GM18505 (cell line): ENCODE results near the gene RNF32.
"Not testable (repeated sequence)": the region's sequence is repeated elsewhere in the genome, so short reads cannot be mapped to it uniquely, and the experiment has no call there.

Experiments
- ATAC-seq: cut with Tn5 transposase; IDR thresholded peaks from one replicate; pipeline ENCODE4 v1.9.1; 2021; ENCODE audit not compliant: unreplicated experiment
- POLR2A ChIP-seq: IDR thresholded peaks from 4 replicates; pipeline ENCODE4 v1.6.1; 2011; ENCODE audit warnings: borderline replicate concordance; ENCODE audit not compliant: insufficient read depth, insufficient read length; ENCODE audit errors: extremely low read depth

RNF32 gene

GRCh38 chr7:156642306-156643045 lies 1.9 kb downstream of the RNF32 start:
- ATAC-seq: no peak

GRCh38 chr7:156647330-156647729 lies 6.8 kb downstream of the RNF32 start:
- not testable (repeated sequence) for ATAC-seq

More at GRCh38 chr7:156642306-156643045, 1.9 kb downstream of the RNF32 start:
- no peak for TF ChIP-seq POLR2A

GRCh38 chr7:156650042-156650441 lies 9.5 kb downstream of the RNF32 start:
- no peak for TF ChIP-seq POLR2A
- no peak for ATAC-seq

- TF ChIP-seq POLR2A: no peak
- ATAC-seq: no peak
Observed at GRCh38 chr7:156651474-156651873, 10.9 kb downstream of the RNF32 start.

- ATAC-seq: no peak
- no peak for TF ChIP-seq POLR2A
Observed at GRCh38 chr7:156652886-156653568, 12.5 kb downstream of the RNF32 start.

GRCh38 chr7:156654511-156655234 lies 14.1 kb downstream of the RNF32 start:
- no peak for ATAC-seq
- no peak for TF ChIP-seq POLR2A

GRCh38 chr7:156655251-156655650 lies 14.7 kb downstream of the RNF32 start:
- no peak for TF ChIP-seq POLR2A
- ATAC-seq: no peak

- TF ChIP-seq POLR2A: no peak
- ATAC-seq: no peak
Observed at GRCh38 chr7:156655983-156656382, 15.4 kb downstream of the RNF32 start.

GRCh38 chr7:156656598-156656997 lies 16.0 kb downstream of the RNF32 start:
- ATAC-seq: peak; percentile 52
- no peak for TF ChIP-seq POLR2A

GRCh38 chr7:156657681-156658080 lies 17.1 kb downstream of the RNF32 start:
- ATAC-seq: no peak
- TF ChIP-seq POLR2A: no peak

- TF ChIP-seq POLR2A: no peak
- no peak for ATAC-seq
Observed at GRCh38 chr7:156659203-156659602, 18.6 kb downstream of the RNF32 start.

- ATAC-seq: no peak
- no peak for TF ChIP-seq POLR2A
Observed at GRCh38 chr7:156659961-156660360, 19.4 kb downstream of the RNF32 start.

- ATAC-seq: no peak
- no peak for TF ChIP-seq POLR2A
Observed at GRCh38 chr7:156661637-156662036, 21.1 kb downstream of the RNF32 start.

GRCh38 chr7:156662277-156662676 lies 21.7 kb downstream of the RNF32 start:
- no peak for TF ChIP-seq POLR2A
- no peak for ATAC-seq
